Keratinocyte (primary cell): ENCODE data around the gene DNAJB13.

ENCODE experiments used
- EZH2 ChIP-seq: IDR thresholded peaks from one replicate; pipeline ENCODE4 v1.6.1; 2012; ENCODE audit warnings: inconsistent platforms, mild to moderate bottlenecking, low read length, moderate library complexity
- TF ChIP-seq, protein P1 (sequence below), 3 experiments: IDR thresholded peaks in 1 of 3; conservative IDR thresholded peaks in 1 of 3; optimal IDR thresholded peaks in 1 of 3; 2 replicates in 2 of 3; 3 replicates in 1 of 3; pipeline versions ENCODE3 to v1.5.1; 2011; ENCODE audit warnings: low read length in 3 of 3, mild to moderate bottlenecking in 3 of 3, moderate library complexity in 2 of 3, control low read depth in 1 of 3, inconsistent platforms in 1 of 3; ENCODE audit not compliant: insufficient read depth in 2 of 3; ENCODE audit errors: extremely low read depth in 1 of 3

DNA sequence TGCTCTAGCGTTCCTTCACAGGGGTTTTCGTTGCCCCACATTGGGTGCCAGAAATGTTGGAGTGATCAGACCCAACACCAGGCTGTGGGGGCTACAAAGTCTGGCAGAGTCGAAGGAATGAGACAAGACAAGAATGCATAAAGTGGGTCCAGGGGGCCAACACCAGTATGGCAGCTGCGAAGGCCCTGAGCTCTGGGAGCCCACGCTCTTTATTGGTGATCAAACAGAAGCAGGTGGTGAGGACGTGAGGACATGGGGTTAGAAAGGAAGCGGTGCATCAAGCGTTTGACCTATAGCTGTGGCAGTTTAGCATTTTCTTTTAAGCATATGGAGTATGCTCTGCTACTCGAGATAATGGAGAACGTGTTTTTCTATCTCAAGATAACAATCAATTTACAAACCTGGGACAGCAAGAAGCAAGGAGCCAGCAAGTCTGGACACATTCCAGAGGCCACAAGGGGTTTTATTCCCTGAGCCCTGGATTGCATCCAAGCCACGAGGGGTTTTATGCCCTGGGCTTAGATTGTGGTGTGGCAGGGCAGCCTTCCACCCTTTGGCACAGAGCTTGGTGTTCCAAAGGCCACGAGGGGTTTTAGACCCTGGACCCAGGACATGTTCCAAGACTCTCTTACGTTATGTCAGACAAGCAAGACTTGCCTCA is 3.9 kb upstream of the DNAJB13 start:
- TF ChIP-seq, protein P1, sequence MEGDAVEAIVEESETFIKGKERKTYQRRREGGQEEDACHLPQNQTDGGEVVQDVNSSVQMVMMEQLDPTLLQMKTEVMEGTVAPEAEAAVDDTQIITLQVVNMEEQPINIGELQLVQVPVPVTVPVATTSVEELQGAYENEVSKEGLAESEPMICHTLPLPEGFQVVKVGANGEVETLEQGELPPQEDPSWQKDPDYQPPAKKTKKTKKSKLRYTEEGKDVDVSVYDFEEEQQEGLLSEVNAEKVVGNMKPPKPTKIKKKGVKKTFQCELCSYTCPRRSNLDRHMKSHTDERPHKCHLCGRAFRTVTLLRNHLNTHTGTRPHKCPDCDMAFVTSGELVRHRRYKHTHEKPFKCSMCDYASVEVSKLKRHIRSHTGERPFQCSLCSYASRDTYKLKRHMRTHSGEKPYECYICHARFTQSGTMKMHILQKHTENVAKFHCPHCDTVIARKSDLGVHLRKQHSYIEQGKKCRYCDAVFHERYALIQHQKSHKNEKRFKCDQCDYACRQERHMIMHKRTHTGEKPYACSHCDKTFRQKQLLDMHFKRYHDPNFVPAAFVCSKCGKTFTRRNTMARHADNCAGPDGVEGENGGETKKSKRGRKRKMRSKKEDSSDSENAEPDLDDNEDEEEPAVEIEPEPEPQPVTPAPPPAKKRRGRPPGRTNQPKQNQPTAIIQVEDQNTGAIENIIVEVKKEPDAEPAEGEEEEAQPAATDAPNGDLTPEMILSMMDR (optimal IDR thresholded peaks at IDR 0.05 in 1 of 3, IDR thresholded peaks at IDR 0.05 in 1 of 3, conservative IDR thresholded peaks at IDR 0.05 in 1 of 3; ENCODE audit: extremely low read depth in 1 of 3, insufficient read depth in 2 of 3, low read length in 3 of 3) = no peak
- TF ChIP-seq EZH2 = no peak
